Measurements from ENCODE around the gene TNFRSF21.
"Not testable (repeated sequence)": the region's sequence is repeated elsewhere in the genome, so short reads cannot be mapped to it uniquely, and the experiment has no call there.

The TNFRSF21 gene

DNA sequence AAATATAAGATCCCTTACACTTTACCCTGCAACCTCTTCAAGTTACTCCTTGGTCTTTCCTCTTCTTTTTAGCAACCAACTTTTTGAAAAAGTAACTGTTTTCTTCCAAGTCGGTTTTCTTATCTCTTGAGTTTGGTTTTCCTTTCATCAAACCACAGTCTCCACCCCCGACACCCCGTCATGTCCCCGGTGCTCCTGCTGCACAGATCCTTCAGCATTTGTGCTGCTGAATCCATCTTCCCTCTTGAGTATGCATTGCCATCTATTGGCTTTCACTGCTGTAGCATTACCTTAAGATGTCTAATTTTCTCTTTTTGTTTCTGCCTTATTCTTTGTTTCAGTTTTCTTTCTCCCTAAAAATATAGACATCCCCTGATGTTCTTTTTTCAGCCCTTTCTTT lies 11.9 kb upstream of the TNFRSF21 start:
- no peak for DNase-seq

DNA sequence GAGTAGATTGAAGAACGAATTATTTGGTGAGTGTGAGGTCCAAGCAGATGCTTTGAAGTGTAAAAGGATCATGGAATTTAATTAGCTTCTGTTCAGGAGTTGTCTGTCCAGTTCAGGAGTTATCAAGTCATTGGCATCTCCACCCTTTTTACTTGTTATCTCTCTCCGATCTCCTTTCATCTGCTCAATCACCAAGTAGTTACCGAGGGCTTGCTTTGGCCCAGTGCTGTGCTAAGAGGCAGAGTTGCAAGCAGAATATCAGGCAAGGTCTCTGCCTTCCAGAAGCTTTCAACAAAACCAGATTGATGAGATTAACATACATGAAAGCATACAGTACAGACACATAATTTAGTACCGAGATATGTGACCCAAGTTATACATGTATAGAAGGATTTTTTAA lies 10.2 kb upstream of the TNFRSF21 start:
- DNase-seq: no peak

DNA sequence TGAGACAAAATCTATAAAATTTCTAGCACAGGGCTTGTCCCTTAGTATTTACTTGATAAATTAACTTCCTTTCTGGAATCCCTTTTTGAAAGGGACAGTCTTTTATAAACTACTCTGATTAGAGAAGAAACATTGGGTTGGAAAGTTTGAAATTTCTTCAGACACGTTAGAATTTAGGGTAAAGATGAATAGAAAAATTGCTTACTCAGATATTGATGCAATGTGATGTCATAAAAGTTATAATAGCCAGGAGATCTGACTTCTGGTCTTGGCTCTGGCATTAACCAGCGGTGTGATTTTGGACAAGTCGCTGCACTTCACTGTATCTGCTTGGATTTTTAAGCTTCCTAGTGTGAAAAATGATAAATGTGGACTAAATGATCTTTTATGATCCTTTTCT lies 9.7 kb upstream of the TNFRSF21 start:
- DNase-seq: no peak

DNA sequence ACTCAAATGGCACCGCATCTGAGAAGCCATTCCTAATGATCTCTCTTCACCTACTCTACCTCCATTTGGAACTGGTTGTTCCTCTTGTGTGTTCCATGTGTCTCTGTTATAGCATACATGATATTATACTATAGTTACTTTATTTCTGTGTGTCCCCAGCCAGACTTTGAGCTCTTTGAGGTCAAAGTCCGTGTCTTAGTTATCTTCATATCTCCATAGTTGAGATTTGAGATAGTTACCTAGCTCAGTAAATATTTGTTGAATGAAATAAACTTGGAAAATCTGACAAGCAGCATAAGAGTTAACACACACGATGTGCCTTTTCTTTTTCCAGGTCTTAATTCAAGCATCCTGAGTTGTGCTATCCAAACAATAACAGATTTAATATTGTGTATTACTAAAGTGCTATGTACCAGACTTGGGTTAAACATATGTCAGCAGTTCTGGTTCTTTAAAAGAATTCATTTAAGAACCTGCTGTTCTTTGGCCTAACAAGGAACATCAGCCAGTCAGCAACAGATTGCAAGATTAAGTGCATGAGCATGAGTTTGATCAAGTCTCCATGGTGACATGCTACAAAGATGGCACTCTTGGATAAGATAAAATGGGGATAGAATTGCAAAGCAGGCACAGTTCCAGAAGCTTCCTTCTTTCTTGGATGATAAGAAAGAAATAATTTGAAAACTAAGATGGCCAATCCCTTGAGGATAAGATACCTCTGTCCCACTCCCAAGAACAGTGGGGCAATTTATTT lies 8.7 kb upstream of the TNFRSF21 start:
- DNase-seq: no peak

DNA sequence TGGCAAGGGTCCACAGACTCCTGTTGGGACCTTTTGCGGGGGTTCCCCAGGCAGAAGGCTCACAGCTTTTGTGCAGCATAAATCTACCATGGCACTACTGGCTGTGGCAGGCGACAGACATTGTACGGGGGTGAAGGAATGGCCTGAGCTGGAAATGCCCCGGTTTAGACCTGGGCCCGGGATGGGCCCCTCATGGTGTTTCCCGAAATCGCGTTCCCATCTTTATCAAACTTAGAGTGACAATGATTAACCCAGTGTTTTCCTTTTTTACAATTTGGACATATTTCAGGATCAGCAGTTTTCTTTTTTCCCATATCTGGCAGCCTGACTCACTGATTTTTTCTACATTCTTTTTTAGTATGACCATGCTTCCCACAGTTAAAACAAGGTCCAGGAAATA lies 5.5 kb upstream of the TNFRSF21 start:
- DNase-seq: not testable (repeated sequence)

DNA sequence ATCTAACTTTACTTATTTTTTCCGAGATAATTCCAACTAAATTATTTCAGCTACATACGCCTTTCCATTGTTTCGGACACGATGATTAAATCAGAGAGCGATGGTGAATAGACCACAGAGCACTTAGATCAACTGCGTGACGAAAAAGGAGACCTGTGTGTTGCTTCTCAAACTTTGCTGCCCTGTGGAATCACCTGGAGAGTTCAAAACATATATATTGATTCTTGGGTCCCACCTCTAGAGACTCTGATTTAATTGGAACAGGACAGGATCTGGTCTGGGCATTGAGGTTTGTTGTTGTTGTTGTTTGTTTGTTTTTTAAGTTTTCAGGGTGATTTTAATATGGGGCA lies 401 bp upstream of the TNFRSF21 start:
- DNase-seq: no peak

DNA sequence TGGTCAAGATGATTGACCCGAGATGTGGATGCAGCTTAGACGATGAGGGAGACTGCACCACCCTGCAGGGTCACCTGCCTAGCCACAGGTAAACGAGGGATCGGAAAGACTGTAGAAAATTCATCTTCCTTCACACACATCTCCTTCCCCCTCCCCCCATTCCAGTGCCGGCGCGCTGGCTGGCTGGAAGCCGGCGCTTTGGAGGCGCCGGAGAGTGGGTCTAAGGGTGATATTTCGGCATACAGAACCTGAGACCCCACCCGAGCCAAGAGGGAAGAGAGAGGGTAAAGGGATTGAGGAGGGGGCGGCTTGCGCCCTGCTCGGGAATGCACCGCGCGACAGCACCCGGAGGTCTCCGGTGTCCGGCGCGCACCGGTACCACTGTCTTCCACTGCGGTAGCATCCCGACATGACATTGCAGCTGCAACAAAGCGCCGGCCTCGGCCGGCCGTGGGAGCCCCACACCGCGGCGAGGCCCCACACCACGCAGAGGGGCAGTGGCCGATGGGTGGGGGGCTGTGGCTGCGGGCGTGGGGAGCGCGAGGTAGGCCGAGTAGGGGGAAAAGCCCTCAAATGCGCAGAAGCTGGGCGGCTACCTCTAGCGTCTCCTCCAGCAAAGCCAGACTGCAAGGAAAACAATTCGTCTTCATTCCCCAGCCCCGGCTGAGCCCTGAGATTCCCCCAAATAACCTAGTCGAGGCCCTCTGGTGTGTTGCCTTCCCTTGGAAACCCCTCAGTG lies 984 bp downstream of the TNFRSF21 start:
- no peak for DNase-seq

DNA sequence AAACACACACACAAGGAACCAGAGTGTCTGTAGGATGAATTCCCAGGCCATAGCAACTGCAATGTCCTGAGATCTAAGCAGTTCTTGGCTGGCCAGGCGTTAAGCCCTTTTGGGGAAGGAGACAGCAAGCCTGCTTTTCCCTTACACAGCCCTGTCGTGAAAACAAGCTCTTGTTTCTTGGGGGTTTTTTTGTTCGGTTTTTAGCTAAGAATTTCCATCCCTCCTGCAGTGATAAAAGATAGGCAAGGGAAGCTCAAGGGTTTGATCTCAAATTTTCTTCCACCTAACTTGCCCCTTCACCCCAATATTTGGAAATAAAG lies 1.5 kb downstream of the TNFRSF21 start:
- DNase-seq: no peak

DNA sequence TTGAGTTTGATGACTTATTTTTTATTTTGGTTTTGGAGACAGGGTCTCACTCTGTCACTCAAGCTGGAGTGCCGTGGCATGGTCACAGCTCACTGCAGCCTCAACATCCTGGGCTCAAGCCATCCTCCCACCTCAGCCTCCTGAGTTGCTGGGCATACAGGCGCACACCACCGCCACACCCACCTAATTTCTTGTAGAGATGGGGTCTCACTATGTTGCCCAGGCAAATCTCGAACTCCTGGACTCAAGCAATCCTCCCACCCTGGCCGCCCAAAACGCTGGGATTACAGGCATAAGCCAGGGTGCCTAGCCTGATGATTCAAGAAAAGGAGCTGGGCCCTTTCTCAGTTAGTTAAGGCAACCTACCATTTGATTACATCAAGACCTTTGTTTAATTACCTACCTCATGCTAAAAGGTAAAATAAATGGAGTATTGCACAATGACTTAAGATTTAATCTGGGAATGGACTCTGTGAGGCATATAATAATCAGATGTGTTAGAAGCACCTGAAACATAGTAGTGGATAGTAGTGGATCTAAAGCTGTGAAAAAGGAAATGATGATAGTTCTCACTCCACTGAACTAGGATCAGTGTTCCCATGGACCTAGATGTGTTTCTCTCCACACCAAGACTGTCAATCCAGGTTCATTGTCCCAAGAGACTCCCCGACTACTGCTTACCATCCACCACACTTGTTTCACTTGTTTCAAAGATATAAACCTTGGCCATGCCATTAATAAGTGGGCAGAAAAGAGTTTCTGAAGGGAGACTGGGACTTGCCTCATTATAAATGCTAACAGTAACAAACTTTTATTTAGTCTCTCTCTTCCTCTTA lies 2.1 kb downstream of the TNFRSF21 start:
- DNase-seq: no peak

DNA sequence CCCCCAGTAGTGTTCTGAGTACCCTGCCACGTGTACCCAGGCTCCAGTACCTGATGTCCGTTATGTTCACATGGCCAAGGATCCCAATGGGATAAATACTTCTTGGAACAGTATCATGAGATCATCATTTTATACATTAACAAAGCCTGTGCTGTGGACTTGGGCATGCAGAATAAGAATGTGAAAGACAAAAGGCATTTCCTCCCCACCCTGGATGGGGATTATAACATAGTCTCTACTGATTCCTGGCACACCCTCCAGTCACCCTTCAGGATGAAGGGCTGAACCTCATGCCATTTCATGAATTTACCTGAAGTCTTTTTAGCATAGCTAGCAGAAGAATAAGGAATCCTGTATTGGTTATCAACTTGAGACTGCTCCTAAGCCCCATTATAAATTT lies 2.8 kb downstream of the TNFRSF21 start:
- DNase-seq: no peak

DNA sequence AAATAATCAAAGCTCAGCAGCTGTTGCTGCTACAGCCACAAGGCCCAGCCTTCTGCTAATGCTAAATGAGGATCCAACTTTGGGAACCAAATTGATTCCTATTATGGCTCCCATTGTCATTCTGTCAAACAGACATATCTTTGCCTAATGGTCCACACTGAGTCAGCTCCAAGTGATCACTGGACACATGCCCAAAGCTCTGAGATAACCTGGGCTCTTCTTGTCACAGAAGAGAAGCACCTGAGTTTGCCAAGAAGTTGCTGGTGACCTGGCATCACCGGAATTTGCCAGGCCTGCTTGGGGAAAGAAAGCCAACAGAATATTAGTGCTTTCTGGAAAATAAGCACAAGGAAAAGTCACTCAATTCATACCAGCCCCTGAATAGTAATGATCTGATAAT lies 5.8 kb downstream of the TNFRSF21 start:
- DNase-seq: no peak

DNA sequence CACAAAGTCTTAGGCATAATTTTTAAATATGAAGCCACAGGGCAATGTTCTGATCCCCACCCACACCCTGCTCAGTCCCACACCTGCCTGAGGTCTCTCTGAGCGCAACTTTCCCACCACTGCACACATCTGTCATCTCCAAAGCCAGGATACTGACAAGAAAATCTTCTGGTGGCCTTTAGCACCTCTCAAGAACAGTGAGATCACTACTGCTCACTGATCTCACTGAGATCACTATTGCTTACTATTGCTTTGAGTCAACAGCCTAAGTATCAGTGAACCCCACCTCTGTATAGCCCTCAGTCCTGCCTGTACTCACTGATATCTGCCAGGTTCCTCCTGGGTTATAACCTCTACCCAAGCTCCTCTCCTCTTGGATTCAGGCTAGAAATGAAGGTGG lies 6.4 kb downstream of the TNFRSF21 start:
- DNase-seq: no peak

DNA sequence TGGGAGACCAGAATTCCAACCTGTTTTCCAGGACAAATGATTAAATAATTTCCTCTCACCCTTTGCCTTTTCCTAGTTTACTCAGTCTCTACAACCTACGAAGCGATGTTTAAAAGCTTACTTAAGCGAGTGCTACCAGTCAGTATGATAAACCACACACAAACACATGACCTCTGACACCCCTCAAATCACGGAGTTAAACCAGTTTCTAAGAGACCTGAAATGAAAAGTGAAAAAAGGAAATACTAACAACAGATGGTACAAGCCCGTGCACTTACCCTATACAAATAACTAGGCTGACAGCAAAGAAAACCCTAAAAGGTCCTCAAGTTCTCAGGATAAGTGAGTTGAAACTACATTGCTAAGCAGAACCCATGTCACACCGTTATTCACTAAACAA lies 7.7 kb downstream of the TNFRSF21 start:
- no peak for DNase-seq

DNA sequence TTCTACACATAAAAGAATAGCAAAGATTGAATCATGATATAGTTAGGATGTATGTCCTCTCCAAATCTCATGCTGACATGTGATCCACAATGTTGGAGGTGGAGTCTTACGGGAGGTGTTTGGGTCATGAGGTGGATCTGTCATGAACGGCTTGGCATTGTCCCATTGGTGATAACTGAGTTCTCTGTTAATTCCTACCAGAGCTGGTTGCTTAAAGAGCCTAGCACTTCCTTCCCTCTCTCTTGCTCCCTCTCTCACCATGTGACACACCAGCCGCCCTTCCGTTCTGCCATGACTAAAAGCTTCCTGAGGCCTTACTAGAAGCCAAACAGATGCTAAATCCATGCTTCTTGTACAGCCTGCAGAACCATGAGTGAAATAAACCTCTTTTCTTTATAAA lies 8.3 kb downstream of the TNFRSF21 start:
- no peak for DNase-seq

DNA sequence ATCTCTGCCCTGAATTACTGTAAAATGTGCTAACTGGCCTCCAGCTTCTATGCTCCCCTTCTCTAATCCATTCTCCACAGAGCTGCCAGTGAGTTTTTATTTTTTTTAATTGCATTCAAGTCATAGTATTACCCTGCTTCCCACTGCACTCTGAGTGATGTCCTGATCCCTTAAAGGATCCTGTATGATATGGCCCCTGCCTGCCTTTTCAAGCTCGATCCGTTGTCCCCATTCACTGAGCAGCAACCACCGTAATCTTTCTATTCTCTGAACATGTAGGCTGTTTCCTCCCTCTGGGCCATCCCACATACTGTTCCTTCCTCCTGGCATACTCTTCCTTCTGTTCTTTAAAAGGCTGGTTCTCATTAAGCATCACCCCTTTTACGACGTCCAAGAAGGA lies 9.3 kb downstream of the TNFRSF21 start:
- no peak for DNase-seq

DNA sequence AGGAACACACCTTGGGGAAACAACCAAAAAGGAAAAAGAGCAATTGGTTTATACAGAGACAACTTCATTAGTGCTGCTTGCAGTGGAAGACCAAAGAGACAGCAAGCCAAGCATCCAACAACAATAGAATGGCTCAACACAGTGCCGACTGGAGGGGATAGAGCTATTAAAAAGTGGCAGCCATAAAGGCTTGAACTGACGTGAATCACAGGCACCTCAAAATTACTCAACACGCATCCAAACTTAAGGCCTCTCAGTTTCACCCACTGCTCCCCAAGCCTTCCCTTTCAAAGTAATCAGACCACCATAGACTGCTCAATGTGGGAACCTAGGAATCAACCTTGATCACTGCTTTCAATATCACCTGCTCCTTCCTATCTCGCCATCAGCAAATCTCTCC lies 9.7 kb downstream of the TNFRSF21 start:
- DNase-seq: no peak

DNA sequence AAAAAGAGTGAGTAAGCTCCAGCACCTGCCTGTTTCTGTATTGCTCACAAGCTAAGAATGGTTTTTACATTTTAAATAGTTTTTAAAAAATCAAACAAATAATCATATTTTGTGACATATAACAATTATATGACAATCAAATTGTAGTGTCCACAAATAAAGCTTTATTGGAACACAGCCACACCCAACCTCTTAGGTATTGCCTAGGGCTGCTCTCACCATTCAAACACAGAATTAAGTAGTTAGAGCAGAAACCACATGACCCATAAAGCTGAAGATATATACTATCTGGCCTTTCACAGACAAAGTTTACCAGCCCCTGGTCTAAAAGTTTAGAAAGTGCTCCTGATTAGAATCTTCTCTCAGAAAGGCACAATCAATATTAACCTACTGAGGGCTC lies 11.2 kb downstream of the TNFRSF21 start:
- no peak for DNase-seq

DNA sequence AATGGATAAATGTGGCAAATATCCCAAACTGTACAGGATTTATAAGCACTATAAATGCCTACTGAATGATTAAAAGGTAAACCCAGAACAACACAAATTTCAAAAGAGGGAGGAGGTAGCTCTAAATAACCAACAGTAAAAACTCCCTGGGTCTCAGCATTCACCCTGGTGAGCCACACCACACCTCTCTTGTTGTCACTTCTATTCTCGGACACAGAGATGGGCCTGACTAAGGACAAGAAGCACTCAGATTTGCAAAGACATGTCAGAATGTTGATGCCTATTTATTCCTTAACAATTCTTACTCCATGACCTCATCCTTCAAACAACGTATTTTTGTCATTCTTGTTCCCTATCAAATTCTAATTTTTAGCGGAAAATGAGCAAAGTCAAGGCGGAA lies 14.7 kb downstream of the TNFRSF21 start:
- DNase-seq: no peak

DNA sequence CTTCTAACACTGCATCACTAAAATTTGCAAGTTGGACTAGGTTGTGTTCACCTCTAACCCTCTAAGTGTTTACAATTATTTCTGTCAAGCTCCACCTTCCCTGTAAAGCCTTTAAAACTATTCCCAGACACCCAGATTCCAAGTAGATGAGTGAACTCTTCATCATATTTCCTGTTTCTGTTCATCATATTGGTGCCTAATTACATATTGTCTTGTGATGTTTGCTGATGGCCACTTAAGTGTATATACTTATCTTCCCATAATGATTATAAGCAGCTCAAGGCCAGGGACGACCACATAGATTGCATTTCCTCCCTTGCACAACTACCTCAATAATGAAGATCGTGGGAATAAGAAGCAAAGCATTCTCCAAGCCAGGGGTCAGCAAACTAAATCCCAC lies 16.8 kb downstream of the TNFRSF21 start:
- DNase-seq: no peak

DNA sequence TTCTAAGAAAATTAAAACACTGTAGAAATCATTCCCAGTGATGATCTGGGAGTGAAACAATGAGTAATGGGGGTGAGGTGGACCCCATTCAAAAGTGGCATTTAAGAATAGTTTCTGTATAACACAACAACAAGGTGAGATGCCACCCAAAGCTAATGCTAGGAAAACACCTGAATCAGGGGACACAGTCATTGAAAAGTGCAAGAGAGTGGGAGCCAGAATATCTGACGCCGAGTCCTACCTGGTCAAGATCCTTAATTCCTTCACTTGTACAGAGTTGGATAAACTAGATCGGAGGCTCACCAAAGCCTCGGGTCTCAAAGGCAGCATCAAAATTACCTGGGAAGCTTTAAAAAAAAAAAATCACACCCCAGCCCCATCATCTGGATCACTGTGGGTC lies 17.7 kb downstream of the TNFRSF21 start:
- DNase-seq: no peak

DNA sequence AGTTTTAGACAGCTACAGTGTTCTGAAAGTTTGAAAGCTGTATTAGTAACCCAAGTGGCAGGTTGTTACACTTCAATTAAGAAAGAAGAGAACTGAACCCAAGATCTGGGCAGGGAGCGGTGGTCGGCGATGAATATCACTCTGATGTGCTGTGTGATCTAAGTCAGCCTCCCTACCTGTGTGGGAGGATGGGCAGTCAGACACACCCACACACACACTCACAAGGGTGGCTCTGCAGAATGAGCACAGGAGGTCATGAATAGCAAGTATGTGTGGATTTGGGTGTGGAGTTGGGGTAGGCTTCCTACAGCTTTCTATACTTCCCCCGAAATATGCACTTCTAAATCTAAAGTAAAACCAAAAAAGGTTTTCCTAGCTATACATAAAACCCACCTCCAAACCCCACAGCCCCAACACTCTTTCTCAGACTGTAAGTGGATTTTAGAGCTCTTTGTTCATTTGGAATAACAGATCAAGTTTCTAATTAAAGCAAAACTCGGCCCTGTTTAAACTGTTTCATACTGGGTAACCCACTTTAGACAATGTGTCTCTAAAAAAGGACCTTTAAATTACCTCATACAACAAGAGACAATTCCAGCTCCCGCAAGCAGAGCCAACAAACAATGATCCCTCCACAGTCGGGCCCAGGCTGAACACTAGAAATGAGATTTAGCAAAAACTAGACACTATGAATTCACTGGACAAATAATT lies 19.4 kb downstream of the TNFRSF21 start:
- DNase-seq: no peak

DNA sequence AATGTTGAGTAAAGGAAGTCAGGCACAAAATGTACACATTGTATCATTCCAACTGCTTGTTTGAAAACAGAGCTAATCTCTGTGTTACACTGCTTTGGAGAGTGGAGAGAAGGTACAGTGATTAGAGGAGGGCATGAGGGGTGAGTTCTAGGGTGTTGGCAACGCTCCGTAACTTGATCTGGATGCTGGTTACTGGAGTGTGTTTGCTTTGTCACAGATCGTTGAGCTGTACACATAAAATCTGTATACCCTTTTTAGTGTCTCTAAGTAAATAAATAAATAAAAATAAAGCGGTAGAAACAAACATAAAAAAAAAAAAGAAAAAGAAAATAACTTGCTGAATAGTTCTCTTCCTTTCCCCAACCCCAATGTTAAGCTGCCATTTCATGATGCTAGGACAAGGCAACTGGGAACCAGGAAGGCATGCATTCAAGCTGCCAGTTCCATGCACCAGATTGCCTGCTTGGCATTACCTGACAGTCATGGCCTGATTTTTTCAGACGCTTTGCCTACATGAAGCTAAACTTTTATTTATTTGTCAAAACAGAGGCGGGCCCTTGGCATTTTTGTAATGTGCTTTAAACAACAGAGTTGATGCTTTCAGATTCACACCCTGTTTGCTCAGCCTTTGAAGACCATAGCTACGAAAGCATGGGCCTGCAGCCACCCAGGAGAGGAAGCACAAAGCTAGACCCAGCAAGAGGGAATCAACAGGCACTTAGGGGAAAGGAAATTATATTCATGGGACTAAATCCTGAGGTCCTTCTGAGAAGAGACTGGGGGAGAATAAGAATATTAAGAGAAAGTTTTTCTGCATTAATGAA lies 21.2 kb downstream of the TNFRSF21 start:
- no peak for DNase-seq

DNA sequence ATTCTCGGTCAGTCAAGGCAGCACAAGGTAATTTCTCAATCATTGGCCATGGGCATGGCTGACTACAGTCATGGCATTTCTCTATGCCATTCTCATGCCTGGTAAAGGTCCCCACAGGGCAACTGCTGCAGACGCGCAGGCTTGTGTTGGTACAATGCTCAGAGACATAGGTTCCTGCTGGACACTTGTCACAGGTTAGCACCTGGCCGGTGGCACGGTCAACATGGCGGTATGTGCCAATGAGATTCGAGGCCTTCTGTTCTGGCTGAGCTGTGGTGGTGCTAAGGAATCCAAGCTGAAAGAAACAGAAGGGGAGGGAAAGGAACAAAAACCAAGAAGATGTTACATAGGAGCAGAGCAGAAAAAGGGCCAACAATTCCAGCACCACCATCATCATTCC lies 23.4 kb downstream of the TNFRSF21 start:
- DNase-seq: no peak

Measured in NCI-H2227 treated with DMSO at 0.1 percent for 48 hours (cell line).